Astrocyte of the spinal cord (primary cell): ENCODE data around the gene EHHADH.

ENCODE experiments used
- DNase-seq: peaks from one replicate; pipeline ENCODE4 v3.0.0; 2011; ENCODE audit warnings: low read depth, low spot score
- H3K4me3 ChIP-seq: 2 replicates; pipeline ENCODE4 v1.5.1; 2011; ENCODE audit warnings: low read depth, mild to moderate bottlenecking, low read length, moderate library complexity
- in situ Hi-C: cut with HindIII; loops from 2 replicates; pipeline ENCODE4 v1.10.0; 2017; ENCODE audit warnings: low sequenced_read_pairs
- TF ChIP-seq, protein P1 (sequence below): IDR thresholded peaks from 2 replicates; pipeline ENCODE4 v1.5.1; 2012; ENCODE audit warnings: low read depth, mild to moderate bottlenecking, low read length, inconsistent platforms

EHHADH gene

GRCh38 chr3:185225523-185225922 is 28.3 kb downstream of the EHHADH start:
- TF ChIP-seq, protein P1, sequence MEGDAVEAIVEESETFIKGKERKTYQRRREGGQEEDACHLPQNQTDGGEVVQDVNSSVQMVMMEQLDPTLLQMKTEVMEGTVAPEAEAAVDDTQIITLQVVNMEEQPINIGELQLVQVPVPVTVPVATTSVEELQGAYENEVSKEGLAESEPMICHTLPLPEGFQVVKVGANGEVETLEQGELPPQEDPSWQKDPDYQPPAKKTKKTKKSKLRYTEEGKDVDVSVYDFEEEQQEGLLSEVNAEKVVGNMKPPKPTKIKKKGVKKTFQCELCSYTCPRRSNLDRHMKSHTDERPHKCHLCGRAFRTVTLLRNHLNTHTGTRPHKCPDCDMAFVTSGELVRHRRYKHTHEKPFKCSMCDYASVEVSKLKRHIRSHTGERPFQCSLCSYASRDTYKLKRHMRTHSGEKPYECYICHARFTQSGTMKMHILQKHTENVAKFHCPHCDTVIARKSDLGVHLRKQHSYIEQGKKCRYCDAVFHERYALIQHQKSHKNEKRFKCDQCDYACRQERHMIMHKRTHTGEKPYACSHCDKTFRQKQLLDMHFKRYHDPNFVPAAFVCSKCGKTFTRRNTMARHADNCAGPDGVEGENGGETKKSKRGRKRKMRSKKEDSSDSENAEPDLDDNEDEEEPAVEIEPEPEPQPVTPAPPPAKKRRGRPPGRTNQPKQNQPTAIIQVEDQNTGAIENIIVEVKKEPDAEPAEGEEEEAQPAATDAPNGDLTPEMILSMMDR, result no peak
- in situ Hi-C loops, result no loop called here
- H3K4me3 ChIP-seq, result no peak overlapping the region
- peak; percentile 51 for DNase-seq

GRCh38 chr3:185225080-185225479 is 28.8 kb downstream of the EHHADH start:
- no peak overlapping the region for H3K4me3 ChIP-seq
- in situ Hi-C loops, result no loop called here

DNA sequence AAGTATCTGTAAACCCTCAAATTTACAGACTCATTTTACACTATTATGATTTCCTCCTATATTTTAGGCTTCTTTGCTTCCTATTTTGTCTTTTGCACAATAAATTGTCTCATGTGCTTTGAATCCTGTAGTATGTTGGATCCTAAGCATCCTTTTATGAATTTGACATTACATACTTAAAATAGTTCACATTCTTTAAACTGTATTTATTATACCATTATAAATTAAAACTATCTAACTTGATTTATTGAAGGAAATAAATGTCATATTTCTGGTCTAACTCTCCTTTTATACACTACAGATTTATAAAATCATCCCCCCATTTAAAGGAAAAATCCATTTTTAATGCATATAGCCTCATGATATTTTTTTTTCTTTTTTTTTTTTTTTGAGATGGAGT is 32.6 kb downstream of the EHHADH start:
- DNase-seq, result no peak
- in situ Hi-C loops, result no loop called here
- TF ChIP-seq, protein P1, result no peak
- no peak overlapping the region for H3K4me3 ChIP-seq

More at GRCh38 chr3:185225080-185225479, 28.8 kb downstream of the EHHADH start:
- no peak for DNase-seq
- TF ChIP-seq, protein P1, result no peak

DNA sequence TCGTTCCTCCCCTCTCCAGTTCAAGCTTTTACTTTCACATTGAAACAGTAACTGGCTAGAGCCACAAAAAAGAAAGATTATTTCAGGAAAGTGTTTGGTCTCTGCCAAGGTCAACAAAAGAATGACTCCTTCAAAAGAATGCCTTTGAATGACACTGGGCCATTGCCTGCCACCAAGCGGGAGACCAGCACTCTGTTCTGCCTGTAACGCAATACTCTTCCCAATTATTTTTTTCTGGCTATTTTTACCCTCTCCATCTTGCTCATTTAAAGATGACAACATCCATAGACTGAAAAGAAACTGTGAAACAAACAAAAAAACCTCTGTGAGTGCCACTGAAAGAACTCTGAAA is 37.3 kb downstream of the EHHADH start:
- in situ Hi-C loops, result no loop called here
- DNase-seq, result peak; percentile 52
- peak overlapping the region; percentile 28 for H3K4me3 ChIP-seq

GRCh38 chr3:185215873-185216606 is 37.8 kb downstream of the EHHADH start:
- in situ Hi-C loops, result no loop called here
- TF ChIP-seq, protein P1, result peak; percentile 56
- H3K4me3 ChIP-seq, result peak overlapping the region; percentile 28
- peak; percentile 60 for DNase-seq

More for the DNA sequence above, 37.3 kb downstream of the EHHADH start:
- TF ChIP-seq, protein P1, result no peak

DNA sequence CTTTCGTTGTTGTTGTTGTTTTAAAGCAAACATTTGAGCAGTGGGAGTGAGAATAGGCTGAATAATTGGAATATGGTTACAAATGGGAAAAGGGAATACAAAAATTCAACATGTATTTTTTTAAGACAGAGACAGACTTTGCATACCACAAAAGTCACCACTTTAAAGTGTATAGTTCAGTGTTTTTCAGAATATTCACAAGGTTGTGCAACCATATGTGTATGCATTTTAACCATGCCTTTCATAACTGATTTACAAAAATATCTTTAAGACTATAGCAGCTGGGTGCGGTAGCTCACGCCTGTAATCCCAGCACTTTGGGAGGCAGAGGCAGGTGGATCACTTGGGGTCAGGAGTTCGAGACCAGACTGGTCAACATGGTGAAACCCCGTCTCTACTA is 41.3 kb downstream of the EHHADH start:
- DNase-seq, result no peak
- in situ Hi-C loops, result no loop called here
- H3K4me3 ChIP-seq, result no peak overlapping the region
- TF ChIP-seq, protein P1, result no peak
